Immature natural killer cell (primary cell): ENCODE results near the gene MRAP. TPM values are rescaled to one million over a fixed set of nuclear protein-coding genes. Genes with fewer than 3 reads are reported as not detected.
"Not testable (repeated sequence)": the region's sequence is repeated elsewhere in the genome, so short reads cannot be mapped to it uniquely, and the experiment has no call there.

Experiments
- DNase-seq, 3 donors: peaks; one replicate each; pipeline ENCODE4 v3.0.0; 2022; ENCODE audit warnings: mixed read lengths in 1 of 3
- H3K27ac Mint-ChIP-seq, 6 donors: one replicate each; pipeline ENCODE4 v1.8.0; 2020; ENCODE audit warnings: mixed read lengths in 6 of 6, mild to moderate bottlenecking in 5 of 6, inconsistent platforms in 4 of 6, moderate library complexity in 3 of 6
- H3K27me3 Mint-ChIP-seq, 3 donors: one replicate each; pipeline ENCODE4 v1.8.0; 2020 to 2021; ENCODE audit warnings: low read depth in 3 of 3, mild to moderate bottlenecking in 3 of 3, mixed read lengths in 3 of 3, moderate library complexity in 3 of 3, inconsistent platforms in 1 of 3
- H3K36me3 Mint-ChIP-seq, 3 donors: one replicate each; pipeline ENCODE4 v1.8.0; 2020; ENCODE audit warnings: mixed read lengths in 3 of 3, inconsistent platforms in 2 of 3, mild to moderate bottlenecking in 2 of 3
- H3K4me1 Mint-ChIP-seq, 2 donors: one replicate each; pipeline ENCODE4 v1.8.0; 2020; ENCODE audit warnings: inconsistent platforms in 2 of 2, mild to moderate bottlenecking in 2 of 2, mixed read lengths in 2 of 2, moderate library complexity in 1 of 2
- H3K4me3 Mint-ChIP-seq, 5 donors: one replicate each; pipeline ENCODE4 v1.8.0; 2020; ENCODE audit warnings: mild to moderate bottlenecking in 5 of 5, mixed read lengths in 5 of 5, inconsistent platforms in 3 of 5, moderate library complexity in 3 of 5
- H3K9me3 Mint-ChIP-seq, 6 donors: one replicate each; pipeline ENCODE4 v1.8.0; 2020; ENCODE audit warnings: mild to moderate bottlenecking in 6 of 6, mixed read lengths in 6 of 6, inconsistent platforms in 4 of 6, moderate library complexity in 3 of 6
- polyA plus RNA-seq, 3 donors: library from polyadenylated mRNA; unstranded; fragments of 300-500 nt; fragmentation: Illumina TruSeq; gene quantifications; one replicate each; pipeline ENCODE4 v1.2.3, GENCODE V29; 2021

MRAP gene
- polyA plus RNA-seq: not detected

DNA sequence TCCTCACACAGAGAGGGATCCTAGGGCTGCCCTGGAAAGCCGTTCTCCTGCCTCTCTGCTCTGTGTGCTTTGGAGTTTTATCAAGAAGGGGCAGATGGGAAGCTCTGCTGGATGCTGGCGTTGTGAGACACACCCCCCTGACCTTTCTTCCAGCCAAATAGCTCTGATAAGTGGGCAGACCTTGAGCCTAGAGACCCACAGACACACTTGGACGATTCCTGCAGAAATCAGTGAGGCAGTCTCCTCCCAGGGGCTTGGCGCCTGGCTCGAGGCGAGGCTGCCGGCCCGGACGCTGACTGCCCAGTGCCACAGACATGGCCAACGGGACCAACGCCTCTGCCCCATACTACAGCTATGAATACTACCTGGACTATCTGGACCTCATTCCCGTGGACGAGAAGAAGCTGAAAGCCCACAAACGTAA, at the start of gene MRAP:
MRAP (plus strand) TSS at position 198 of the 424 bp plus-strand sequence; CDS start at position 315, 117 bp downstream.
- no peak within 1 kb of the TSS for H3K4me3 Mint-ChIP-seq
- no peak for DNase-seq
- H3K4me1 Mint-ChIP-seq: no peaks in the 10 kb centered on the region
- H3K27me3 Mint-ChIP-seq: no peaks in the 10 kb centered on the region
- H3K27ac Mint-ChIP-seq: no peak within 1 kb of the TSS
- peaks cover 0 to 3% (median 0%) of the 10 kb centered on the region in 3 donors for H3K36me3 Mint-ChIP-seq
- no peaks in the 10 kb centered on the region for H3K9me3 Mint-ChIP-seq

DNA sequence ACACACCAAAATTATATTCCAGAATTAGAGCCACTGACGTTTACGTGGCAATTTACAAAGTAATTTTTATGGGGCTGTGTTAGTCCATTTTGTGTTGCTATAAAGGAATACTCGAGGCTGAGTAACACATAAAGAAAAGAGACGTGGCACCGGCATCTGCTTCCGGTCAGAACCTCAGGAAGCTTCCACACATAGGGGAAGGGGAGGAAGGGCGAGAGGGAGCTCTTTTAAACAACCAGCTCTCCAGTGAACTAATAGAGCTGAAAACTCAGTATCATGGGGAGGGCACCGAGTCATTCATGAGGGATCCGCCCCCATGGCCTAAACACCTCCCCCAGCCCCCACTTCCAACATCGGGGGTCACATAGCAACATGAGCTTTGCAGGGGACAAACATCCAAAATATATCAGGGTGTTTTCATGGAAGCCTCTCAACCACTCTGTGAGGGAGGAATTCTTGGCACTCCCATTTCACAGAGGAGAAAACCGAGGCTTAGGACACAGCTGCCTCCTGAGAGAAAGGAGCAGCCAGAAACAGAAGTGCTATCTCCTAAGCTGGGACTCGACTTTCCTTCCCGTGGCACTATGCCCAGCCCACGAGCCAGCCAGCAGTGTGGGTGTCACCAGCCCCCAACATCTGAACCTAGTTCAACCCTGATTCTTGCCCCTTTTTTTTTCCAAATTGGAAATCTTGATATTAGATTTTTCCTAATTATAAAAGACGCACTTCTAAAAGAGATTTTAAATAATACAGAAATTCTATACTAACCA, 49.0 kb upstream of the MRAP start:
- peaks cover 0 to 3% (median 0%) of the 10 kb centered on the region in 3 donors for H3K36me3 Mint-ChIP-seq
- H3K9me3 Mint-ChIP-seq: peaks cover 0 to 5% (median 0%) of the 10 kb centered on the region in 6 donors
- H3K27me3 Mint-ChIP-seq: peaks cover 2 to 10% (median 9%) of the 10 kb centered on the region in 3 donors
- no peak overlapping the region for H3K27ac Mint-ChIP-seq
- no peak for DNase-seq
- no peaks in the 10 kb centered on the region for H3K4me1 Mint-ChIP-seq
- no peak overlapping the region for H3K4me3 Mint-ChIP-seq

DNA sequence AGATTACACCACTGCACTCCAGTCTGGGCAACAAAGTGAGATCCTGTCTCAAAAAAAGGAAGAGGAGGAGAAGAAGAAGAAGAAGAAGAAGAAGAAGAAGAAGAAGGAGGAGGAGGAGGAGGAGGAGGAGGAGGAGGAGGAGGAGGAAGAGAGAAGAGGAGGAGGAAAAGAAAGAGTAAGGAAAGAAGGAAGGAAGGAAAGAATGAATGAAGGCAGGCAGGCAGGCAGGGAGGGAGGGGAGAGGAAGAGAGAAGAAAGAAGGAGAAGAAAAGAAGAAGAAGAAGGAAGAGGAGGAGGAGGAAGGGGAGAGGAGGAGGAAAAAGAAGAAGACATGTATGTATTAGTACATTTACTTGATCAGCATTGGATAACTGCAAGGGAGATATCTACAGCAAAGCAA, 46.5 kb upstream of the MRAP start:
- H3K36me3 Mint-ChIP-seq: peaks cover 0 to under 1% (median 0%) of the 10 kb centered on the region in 3 donors
- H3K27ac Mint-ChIP-seq: no peak overlapping the region
- H3K4me3 Mint-ChIP-seq: no peak overlapping the region
- no peaks in the 10 kb centered on the region for H3K4me1 Mint-ChIP-seq
- peaks cover 0 to 19% (median 13%) of the 10 kb centered on the region in 3 donors for H3K27me3 Mint-ChIP-seq
- H3K9me3 Mint-ChIP-seq: peaks cover 0 to 5% (median 0%) of the 10 kb centered on the region in 6 donors
- DNase-seq: no peak

DNA sequence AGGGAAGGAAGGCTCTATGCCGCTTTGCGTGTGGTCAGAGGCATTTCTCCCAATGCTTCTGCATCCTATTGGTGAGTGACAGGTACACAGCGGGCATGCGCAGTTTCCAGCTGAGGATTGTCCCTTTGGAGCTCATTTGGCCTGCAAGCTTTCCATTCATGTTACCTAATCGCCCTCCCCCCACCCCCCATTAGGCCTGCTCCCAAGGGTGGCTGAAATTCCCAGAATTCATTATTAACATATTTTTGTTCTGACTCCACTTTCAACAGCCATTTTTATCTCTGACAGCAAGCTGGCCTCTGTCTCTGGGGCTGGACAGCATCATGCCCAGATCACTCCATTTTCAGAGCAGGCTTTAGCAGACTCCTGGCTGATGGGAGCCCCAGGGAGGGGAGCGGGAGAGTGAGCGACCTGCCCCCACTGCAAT, 45.4 kb upstream of the MRAP start:
- Mint-ChIP-seq H3K9me3 (peaks cover 0 to 4% (median 0%) of the 10 kb centered on the region in 6 donors), H3K27me3 (peaks cover 0 to 13% (median 11%) of the 10 kb centered on the region in 3 donors), H3K4me3 (no peak overlapping the region), H3K36me3 (no peaks in the 10 kb centered on the region), H3K4me1 (no peaks in the 10 kb centered on the region), H3K27ac (no peak overlapping the region)
- DNase-seq: no peak

DNA sequence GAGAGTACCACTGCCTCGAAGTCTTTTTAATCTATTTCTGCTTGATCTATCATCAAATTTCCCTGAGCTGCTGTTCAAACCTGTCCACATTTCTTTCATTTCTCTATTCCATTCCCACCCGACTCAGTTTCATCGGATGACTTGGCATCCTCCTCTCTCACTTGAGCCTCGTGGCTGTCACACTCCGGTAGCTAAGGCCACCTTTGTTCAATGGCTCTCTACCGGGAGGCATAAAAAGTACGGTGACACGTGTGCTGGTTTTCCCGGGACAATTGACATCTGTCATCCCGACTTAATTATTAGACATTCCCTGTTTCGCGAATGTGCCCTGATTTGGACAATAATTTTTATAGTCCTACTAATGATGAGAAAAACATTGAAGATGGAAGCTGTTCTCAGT, 42.4 kb upstream of the MRAP start:
- no peak for DNase-seq
- no peaks in the 10 kb centered on the region for H3K4me1 Mint-ChIP-seq
- no peak overlapping the region for H3K4me3 Mint-ChIP-seq
- H3K36me3 Mint-ChIP-seq: no peaks in the 10 kb centered on the region
- H3K27ac Mint-ChIP-seq: no peak overlapping the region
- H3K9me3 Mint-ChIP-seq: peaks cover 0 to 6% (median 0%) of the 10 kb centered on the region in 6 donors
- H3K27me3 Mint-ChIP-seq: peaks cover 0 to 14% (median 10%) of the 10 kb centered on the region in 3 donors

DNA sequence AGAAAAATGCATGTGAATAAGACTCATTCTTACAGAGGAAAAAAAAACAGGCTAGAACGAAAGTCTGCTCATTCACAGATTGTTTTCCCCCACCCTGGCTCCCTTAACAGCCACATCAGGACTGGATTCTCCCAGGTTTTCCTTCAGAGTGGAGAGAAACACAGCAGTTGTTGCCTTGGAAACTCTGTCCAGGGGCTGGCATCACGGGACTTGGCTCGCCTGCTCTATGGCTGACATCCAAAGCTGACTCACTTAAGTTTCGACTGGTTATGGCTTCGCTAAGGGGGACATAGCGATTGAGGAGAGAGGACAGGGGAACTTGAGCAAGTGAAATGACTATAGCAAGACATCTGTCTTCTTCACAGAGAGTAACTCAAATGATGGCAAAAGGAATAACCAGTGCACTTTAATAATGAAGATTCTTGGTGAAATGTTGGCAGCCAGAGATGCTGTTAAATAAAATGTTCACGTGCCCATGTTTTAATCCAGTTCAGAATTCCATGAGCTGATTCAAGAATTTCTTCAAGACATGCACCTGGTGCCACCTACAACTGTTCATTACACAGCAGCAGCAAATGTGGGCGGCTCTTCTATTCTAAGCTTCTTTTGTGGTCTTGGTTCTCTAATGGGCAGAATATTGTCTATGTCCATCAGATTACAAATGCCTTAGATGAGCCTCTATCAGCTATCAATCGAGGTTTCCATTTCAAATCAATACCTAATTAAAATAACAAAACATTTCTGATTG, 41.6 kb upstream of the MRAP start:
- Mint-ChIP-seq H3K9me3 (peaks cover 0 to 3% (median 0%) of the 10 kb centered on the region in 6 donors), H3K4me1 (no peaks in the 10 kb centered on the region), H3K27ac (no peak overlapping the region), H3K27me3 (peaks cover 0 to 14% (median 6%) of the 10 kb centered on the region in 3 donors), H3K36me3 (no peaks in the 10 kb centered on the region), H3K4me3 (no peak overlapping the region)
- DNase-seq: no peak

DNA sequence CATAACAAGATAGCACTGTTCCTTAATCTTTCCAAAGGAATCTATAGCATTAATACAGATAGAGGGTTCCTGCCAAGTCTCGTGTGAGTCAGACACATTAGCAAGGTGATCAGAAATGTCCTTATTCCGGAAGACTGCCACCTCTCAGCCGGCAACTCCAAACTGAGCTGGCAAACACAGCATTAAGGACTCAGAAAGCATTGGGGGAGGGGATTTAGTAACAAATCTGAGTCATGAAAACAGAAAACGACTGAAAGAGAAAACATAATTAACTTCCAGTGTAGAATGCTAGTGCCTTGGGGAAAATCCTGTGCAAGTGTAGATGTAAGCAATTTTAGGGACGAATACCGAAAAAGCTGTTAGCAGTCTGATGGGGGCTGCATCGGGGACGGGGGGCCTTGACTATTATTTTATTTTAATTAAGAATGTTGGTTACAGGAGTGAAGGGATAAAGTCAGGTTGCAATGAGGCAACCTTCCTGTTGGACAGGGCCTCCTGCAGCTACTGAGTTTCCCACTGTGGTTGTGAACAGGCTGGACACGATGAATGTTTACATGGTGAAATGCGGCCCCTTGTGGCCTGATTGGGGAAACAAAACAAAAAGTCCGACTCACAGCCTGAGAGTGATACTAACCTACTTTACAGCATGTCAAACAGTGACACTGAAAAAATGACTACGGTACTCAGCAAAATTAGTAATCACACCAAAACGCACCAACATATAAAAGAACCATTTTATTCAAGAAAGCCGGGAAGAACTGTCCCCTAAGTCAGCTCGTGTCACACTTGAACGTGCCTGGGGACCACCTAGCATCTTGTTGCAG, 40.5 kb upstream of the MRAP start:
- H3K27ac Mint-ChIP-seq: no peak overlapping the region
- H3K4me3 Mint-ChIP-seq: no peak overlapping the region
- H3K36me3 Mint-ChIP-seq: no peaks in the 10 kb centered on the region
- peaks cover 0 to 3% (median 0%) of the 10 kb centered on the region in 6 donors for H3K9me3 Mint-ChIP-seq
- no peaks in the 10 kb centered on the region for H3K4me1 Mint-ChIP-seq
- H3K27me3 Mint-ChIP-seq: peaks cover 0 to 14% (median 2%) of the 10 kb centered on the region in 3 donors
- peak in 2 of 3 donors; percentile 9 to 15 for DNase-seq

DNA sequence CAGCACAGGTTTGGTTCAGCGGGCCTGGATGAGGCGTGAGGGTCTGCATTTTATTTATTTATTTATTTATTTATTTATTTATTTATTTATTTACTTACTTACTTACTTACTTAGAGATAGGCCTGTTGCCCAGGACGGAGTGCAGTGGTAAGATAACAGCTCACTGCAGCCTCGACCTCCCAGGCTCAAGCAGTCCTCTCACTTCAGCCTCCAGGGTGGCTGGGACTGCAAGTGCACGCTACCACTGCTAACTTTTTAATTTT, 39.9 kb upstream of the MRAP start:
- H3K4me3 Mint-ChIP-seq, H3K27ac Mint-ChIP-seq, DNase-seq, H3K36me3 Mint-ChIP-seq, H3K9me3 Mint-ChIP-seq, H3K4me1 Mint-ChIP-seq: not testable (repeated sequence)
- peaks cover 0 to 14% (median 2%) of the 10 kb centered on the region in 3 donors for H3K27me3 Mint-ChIP-seq

DNA sequence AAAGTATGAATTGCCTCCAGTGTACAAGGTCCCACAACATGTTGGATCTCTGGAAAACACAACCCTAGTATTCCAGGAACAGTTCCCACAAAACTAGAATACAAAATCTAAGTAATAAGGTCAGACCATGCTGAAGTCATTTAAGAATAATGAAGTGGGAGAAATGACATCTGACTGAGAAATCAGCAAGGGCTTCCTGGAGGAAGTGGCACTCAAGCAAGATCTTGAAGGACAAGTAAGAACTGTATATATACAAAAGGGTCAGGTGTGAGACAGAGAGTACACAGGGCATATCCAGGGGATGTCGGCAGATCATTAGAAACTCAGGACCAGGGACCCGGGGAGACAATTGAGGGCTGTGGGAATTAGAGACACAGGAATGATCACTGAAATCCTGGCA, 38.5 kb upstream of the MRAP start:
- no peak for DNase-seq
- H3K9me3 Mint-ChIP-seq: peaks cover 0 to 3% (median 0%) of the 10 kb centered on the region in 6 donors
- no peaks in the 10 kb centered on the region for H3K36me3 Mint-ChIP-seq
- H3K4me3 Mint-ChIP-seq: peak overlapping the region in 1 of 5 donors; percentile 1
- no peak overlapping the region for H3K27ac Mint-ChIP-seq
- H3K27me3 Mint-ChIP-seq: peaks cover 0 to 14% (median 5%) of the 10 kb centered on the region in 3 donors
- H3K4me1 Mint-ChIP-seq: no peaks in the 10 kb centered on the region

DNA sequence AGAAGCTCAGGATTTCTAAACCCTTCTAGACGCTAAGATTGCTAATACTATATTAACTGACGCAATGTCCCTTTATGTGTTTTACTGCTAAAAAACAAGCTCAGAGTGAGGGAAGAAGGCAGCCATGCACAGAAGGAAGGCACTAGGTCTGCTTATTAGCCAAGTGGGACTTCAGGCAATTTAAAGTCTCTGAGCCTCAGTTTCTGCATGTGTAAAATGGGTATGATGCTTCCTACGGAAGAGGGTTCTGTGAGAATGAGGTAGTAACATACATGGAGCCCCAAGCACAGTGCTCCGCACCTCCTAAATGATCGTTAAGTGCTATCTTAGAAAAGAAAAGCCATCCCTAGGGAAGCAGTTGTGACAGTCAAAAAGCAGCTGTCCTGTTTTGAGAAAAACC, 36.7 kb upstream of the MRAP start:
- Mint-ChIP-seq H3K4me1 (no peaks in the 10 kb centered on the region), H3K36me3 (peaks cover 0 to 6% (median 6%) of the 10 kb centered on the region in 3 donors), H3K27ac (no peak overlapping the region), H3K4me3 (no peak overlapping the region), H3K9me3 (peaks cover 0 to 3% (median 0%) of the 10 kb centered on the region in 6 donors), H3K27me3 (peaks cover 0 to 3% (median 3%) of the 10 kb centered on the region in 3 donors)
- DNase-seq: no peak

DNA sequence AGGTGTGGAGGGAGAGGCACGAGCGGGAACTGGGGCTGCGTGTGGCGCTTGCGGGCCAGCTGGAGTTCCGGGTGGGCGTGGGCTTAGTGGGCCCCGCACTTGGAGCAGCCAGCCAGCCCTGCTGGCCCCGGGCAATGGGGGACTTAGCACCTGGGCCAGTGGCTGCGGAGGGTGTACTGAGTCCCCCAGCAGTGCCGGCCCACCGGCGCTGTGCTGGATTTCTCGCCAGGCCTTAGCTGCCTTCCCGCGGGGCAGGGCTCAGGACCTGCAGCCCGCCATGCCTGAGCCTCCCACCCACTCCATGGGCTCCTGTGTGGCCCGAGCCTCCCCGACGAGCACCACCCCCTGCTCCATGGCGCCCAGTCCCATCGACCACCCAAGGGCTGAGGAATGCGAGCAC, 33.3 kb upstream of the MRAP start:
- peaks cover 6 to 12% (median 6%) of the 10 kb centered on the region in 3 donors for H3K36me3 Mint-ChIP-seq
- not testable (repeated sequence) for DNase-seq, H3K4me1 Mint-ChIP-seq, H3K9me3 Mint-ChIP-seq, H3K27ac Mint-ChIP-seq, H3K27me3 Mint-ChIP-seq, H3K4me3 Mint-ChIP-seq

DNA sequence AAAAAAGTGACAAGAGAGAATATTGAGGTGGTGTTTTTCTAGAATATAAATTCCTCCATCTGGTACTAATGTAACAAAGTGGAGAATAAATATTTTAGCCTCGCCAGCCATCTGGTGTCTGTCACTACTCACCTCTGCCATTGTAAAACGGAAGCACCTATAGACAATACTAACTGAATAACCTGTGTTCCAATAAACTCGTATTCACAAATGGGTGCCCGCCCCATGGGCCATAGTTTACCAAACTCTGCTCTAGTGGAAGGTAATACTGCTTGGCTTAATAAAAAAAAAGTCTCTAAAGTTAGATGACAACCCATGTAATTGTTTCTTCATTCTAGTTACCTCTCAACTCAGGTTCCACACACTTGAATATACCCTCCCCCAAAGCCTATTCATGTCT, 27.9 kb upstream of the MRAP start:
- no peak for DNase-seq
- Mint-ChIP-seq H3K4me1 (no peaks in the 10 kb centered on the region), H3K9me3 (no peaks in the 10 kb centered on the region), H3K27ac (no peak overlapping the region), H3K4me3 (no peak overlapping the region), H3K36me3 (peaks cover 6 to 26% (median 7%) of the 10 kb centered on the region in 3 donors), H3K27me3 (no peaks in the 10 kb centered on the region)

DNA sequence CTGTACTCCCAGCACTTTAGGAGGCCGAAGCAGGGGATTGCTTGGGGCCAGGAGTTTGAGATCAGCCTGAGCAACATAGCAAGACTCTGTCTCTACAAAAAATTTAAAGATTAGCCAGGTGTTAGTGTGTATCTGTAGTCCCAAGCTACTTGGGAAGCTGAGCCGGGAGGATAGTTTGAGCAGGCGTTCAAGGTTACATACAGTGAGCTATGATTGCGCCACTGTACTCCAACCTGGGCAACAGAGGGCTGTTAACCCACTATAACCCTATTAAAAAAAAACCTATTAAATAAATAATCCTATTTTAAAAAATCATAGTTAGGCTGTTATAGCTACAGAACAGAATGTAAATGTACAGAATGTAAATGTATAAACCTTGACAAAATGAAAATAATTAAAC, 22.0 kb upstream of the MRAP start:
- Mint-ChIP-seq H3K27ac (no peak overlapping the region), H3K4me3 (peak overlapping the region in 2 of 5 donors; percentile 41 to 46), H3K4me1 (peaks cover 25 to 34% of the 10 kb centered on the region in 2 donors), H3K9me3 (no peaks in the 10 kb centered on the region), H3K36me3 (peaks cover 0 to 14% (median 3%) of the 10 kb centered on the region in 3 donors), H3K27me3 (peaks cover 6 to 21% (median 8%) of the 10 kb centered on the region in 3 donors)
- no peak for DNase-seq
